H1 (cell line): Measurements from ENCODE around the gene ELOA. TPM values are rescaled to one million over a fixed set of nuclear protein-coding genes. Genes with fewer than 3 reads are reported as not detected.

ENCODE experiments used
- ATF2 ChIP-seq: IDR thresholded peaks from 2 replicates; pipeline ENCODE4 v1.6.1; 2012; ENCODE audit warnings: low read length, inconsistent platforms
- CBX5 ChIP-seq: fragments of 300-800, 300-1000 bp; sonication (generic); IDR thresholded peaks from 2 replicates; pipeline ENCODE4 v1.7.1; 2016; ENCODE audit warnings: antibody characterized with exemption, low read length, low read depth
- NRF1 ChIP-seq: IDR thresholded peaks from 2 replicates; pipeline ENCODE4 v1.6.1; 2011; ENCODE audit warnings: mild to moderate bottlenecking, low read depth, low read length, improper control_type of control experiment
- PHF8 ChIP-seq: fragments of 200-600 bp; sonication (generic); conservative IDR thresholded peaks from 2 replicates; pipeline ENCODE4 v1.7.1; 2012; ENCODE audit warnings: low read depth, mild to moderate bottlenecking, inconsistent platforms, low read length, moderate library complexity
- POLR2AphosphoS5 ChIP-seq: IDR thresholded peaks from 2 replicates; pipeline ENCODE4 v1.6.1; 2011; ENCODE audit warnings: low read depth, low read length
- polyA plus RNA-seq, 7 experiments: library from polyadenylated mRNA; depleted of rRNA in 3 of 7; stranded (reverse) in 5 of 7; unstranded in 2 of 7; fragments of >200 nt in 5 of 7; fragments of 200-250 nt in 2 of 7; gene quantifications; 1 replicate in 5 of 7; 2 replicates in 1 of 7; 4 replicates in 1 of 7; pipeline versions ENCODE4 v1.2.1 to v1.2.3, GENCODE V29; 2011 to 2013; ENCODE audit warnings: missing spikeins in 2 of 7, mixed read lengths in 2 of 7
- total RNA-seq: library from RNA; stranded (reverse); fragmentation: NEBNext Ultra II Directional; extraction: Animal tissue kit (Norgen Biotek cat#: 25700); gene quantifications from 2 replicates; pipeline ENCODE4 v1.2.1, GENCODE V29; 2021

The ELOA gene
- total and polyA plus RNA-seq, 2 of the 8 experiments (the other 6 are each of a cell fraction or from before 2014, with no cell fraction given), result 15.7 to 61.1 TPM

- TF ChIP-seq ATF2, result no peak
- TF ChIP-seq PHF8, result no peak
- TF ChIP-seq POLR2AphosphoS5, result no peak
- no peak for TF ChIP-seq NRF1
- TF ChIP-seq CBX5, result no peak
Observed at GRCh38 chr1:23795676-23796465, 52.6 kb downstream of the ELOA start (continued).
